ENCODE measurements around the gene HTR2C.
"Not testable (repeated sequence)": the region's sequence is repeated elsewhere in the genome, so short reads cannot be mapped to it uniquely, and the experiment has no call there.

The HTR2C gene

GRCh38 chrX:114619874-114620273, 36.0 kb downstream of the HTR2C start:
- peak; percentile 38; the same call in 1 of the 2 replicates for TF ChIP-seq CTCF (IDR thresholded peaks at IDR 0.05; ENCODE audit: borderline replicate concordance, insufficient read depth, low read depth, low read length)
- no peak overlapping the region for H3K4me3 ChIP-seq (ENCODE audit: low read depth, low read length)

- TF ChIP-seq CTCF (IDR thresholded peaks at IDR 0.05; ENCODE audit: borderline replicate concordance, insufficient read depth, low read depth, low read length), result 0 out of 2 replicates have a peak, but pooled peaks have one; percentile 26
- H3K4me3 ChIP-seq (ENCODE audit: low read depth, low read length), result no peak overlapping the region
Observed at GRCh38 chrX:114626323-114626722, 42.4 kb downstream of the HTR2C start.

GRCh38 chrX:114635986-114636385, 52.1 kb downstream of the HTR2C start:
- no peak for TF ChIP-seq CTCF (IDR thresholded peaks at IDR 0.05; ENCODE audit: borderline replicate concordance, insufficient read depth, low read depth, low read length)
- H3K4me3 ChIP-seq (ENCODE audit: low read depth, low read length), result no peak overlapping the region

GRCh38 chrX:114650351-114650750, 66.5 kb downstream of the HTR2C start:
- TF ChIP-seq CTCF (IDR thresholded peaks at IDR 0.05; ENCODE audit: borderline replicate concordance, insufficient read depth, low read depth, low read length), result no peak
- no peak overlapping the region for H3K4me3 ChIP-seq (ENCODE audit: low read depth, low read length)

- H3K4me3 ChIP-seq (ENCODE audit: low read depth, low read length), result no peak overlapping the region
- TF ChIP-seq CTCF (IDR thresholded peaks at IDR 0.05; ENCODE audit: borderline replicate concordance, insufficient read depth, low read depth, low read length), result no peak
Observed at GRCh38 chrX:114675365-114675764, 91.5 kb downstream of the HTR2C start.

- not testable (repeated sequence) for H3K4me3 ChIP-seq (ENCODE audit: low read depth, low read length)
Observed at GRCh38 chrX:114700533-114700932, 116.6 kb downstream of the HTR2C start.

- no peak for TF ChIP-seq CTCF (IDR thresholded peaks at IDR 0.05; ENCODE audit: borderline replicate concordance, insufficient read depth, low read depth, low read length)
- H3K4me3 ChIP-seq (ENCODE audit: low read depth, low read length), result no peak overlapping the region
Observed at GRCh38 chrX:114709406-114709805, 125.5 kb downstream of the HTR2C start.

GRCh38 chrX:114710571-114710970, 126.7 kb downstream of the HTR2C start:
- no peak for TF ChIP-seq CTCF (IDR thresholded peaks at IDR 0.05; ENCODE audit: borderline replicate concordance, insufficient read depth, low read depth, low read length)
- no peak overlapping the region for H3K4me3 ChIP-seq (ENCODE audit: low read depth, low read length)

Data from GM12875 (cell line).